ENCODE measurements around the gene CEP41.

CEP41 gene

DNA sequence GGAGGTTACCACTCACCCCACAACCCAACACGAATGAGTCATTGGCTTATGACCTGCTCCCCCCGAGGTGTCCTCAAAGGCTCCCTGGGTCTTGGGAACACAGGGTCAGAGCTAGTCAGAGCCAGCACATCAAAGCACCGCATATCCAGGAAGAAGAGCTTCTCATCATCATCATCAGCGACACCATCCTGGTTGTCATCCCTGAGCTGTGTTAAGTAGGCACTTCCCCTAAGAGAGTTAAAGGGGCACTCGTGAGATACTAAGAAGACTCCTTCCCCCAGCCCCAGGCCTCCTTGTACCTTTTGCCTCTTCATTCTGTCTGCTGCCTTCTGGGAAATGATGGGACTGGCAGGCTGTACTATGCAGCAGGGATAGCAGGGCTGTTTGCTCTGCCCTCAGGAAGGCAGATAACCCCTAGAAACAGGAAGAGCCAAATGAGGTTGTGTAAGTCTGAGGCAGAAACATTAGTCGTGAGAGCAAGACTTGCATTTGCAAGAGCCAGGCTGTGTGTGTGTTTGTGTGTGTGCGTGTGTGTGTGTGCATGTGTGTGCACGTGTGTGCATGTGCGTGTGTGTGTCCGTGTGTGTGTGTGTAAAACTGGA, 71.6 kb downstream of the CEP41 start:
- DNase-seq (ENCODE audit: low read depth in 3 of 3), result no peak

DNA sequence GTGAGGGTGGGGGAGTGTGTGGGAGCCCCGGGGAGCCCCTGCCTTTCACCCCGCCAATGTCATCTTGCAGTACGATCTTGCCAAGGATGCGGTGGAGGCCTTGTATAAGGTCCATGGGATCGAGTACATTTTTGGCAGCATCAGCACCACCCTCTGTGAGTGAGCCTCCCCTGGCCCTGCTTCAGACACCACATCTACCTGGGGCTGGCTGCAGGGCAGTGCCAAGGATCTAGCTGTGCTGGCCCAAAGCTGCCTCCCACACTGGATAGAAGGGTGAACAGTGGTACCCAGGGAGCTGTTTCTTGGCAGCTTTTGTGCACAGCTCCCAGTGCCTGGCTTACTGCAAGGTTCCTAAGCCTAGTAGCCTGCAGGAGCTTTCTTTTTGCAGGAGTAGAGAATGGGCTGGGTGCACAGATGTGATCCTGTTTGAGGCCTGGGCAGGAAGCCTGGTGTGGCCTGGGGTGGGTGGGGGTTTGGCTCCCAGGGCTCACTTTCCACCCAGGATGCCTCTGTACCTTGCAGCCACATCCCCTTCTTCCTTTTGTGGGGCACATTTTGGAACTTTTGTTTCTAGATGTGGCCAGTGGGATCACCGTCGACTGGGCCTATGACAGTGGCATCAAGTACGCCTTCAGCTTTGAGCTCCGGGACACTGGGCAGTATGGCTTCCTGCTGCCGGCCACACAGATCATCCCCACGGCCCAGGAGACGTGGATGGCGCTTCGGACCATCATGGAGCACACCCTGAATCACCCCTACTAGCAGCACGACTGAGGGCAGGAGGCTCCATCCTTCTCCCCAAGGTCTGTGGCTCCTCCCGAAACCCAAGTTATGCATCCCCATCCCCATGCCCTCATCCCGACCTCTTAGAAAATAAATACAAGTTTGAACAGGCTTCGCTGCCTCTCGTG, 72.7 kb downstream of the CEP41 start:
- DNase-seq (ENCODE audit: low read depth in 3 of 3), result no peak

DNA sequence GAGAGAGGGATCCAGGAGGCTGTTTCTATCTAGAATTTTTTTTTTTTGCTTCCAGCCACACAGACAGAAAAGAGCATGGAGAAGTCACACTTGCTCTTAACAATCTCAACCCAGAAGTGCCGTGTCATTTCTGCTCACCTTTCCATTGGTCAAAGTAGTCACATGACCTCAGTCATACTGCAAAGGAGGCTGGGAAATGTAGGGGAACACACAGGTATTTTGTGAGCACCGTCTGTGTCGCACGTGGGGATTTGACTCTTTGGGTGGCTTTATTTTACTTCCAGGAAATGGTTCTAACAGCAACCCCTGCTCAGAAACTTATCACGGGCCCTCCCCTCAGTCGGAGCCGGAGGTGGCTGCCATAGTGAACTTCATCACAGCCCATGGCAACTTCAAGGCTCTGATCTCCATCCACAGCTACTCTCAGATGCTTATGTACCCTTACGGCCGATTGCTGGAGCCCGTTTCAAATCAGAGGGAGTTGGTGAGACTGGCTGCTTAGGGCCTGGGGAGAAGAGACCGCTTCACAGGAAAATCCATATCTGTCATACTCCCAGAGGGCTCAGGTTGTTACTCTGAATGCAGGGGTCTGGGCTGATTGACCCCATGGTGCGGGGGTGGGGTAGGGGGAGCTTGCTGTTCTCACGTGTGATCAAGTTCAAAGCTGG, 73.6 kb downstream of the CEP41 start:
- DNase-seq (ENCODE audit: low read depth in 3 of 3), result no peak

DNA sequence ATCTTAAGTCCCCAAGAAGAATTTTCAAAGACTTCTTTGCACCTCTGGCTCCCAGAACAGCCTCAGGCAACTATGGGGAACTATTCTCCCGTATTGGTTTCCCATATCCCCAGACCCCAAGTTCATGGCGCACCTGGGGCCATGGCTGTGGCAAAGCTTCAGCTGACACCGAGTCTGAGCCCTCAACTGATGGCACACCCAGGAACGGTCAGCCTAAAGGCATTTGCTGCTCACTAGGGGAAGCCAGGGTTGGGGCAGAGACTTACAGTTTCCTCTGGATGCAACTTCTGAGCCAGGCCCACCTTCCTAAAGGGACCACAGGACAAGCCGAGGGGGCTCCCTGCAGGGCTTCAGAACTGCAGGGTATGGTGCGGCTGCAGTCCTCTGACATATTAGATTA, 74.3 kb downstream of the CEP41 start:
- DNase-seq (ENCODE audit: low read depth in 3 of 3), result no peak

DNA sequence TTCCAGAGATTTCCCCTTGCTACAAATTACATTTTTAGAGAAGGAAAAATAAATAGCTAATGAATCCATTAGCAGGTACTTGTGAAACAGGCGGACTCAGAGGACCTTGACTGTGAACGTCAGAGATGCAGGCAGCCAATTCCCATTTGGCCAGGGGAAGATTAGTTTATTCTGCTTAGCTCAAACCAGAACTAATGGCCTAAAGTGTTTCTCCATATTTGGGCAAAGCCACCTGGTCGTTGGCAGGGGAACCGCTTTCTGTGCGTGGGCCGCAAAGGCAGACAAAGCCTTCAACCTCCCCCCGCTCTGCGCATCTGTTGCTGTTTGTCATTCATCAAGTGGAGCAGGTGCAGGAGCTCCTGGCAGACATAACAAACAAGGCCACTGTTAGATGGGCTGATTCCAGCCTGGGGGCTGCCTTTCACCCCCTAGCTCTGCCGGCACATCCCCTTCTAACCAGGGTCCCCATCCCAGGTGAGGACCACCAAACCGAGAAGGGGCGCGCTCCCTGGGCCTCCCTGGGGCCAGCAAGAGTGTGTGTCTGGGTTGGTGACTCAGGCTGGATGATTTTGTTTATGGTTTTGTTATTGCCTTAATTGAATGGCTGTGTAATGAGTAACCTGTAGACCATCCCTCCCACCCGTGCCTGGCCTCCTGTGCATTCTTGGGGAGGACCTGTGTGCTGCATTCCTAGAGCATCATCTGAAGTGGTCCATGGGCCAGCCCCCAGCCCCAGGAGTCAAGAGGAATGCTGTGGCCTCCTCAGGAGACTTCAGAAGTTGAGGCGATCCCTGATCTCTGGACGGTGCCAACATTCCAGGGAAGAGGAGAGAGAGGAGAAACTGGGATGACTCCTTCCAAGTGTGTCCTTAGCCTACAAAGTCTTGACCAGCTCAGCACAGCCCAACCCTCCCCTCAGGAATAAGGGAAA, 75.0 kb downstream of the CEP41 start:
- peak in 1 of 3 experiments; percentile 31 for DNase-seq (ENCODE audit: low read depth in 3 of 3)

DNA sequence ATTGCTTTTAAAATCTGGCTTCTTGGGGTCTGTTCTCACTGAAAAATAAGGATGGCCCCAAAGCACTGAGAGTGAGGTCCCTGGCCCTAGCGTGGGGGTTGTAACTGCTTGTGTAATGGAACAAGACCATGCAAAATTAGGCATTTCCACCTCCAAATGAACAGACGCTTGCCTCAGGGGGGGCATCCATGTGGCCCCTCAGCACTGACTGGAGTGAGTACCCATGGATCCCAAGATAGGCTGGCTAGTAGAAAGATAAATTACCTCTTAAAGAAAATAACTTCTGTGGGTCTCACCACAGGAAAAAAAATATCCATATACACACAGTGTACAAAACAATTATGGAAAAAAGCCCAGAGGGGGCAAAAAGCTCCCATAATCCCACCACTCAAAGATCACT, 75.7 kb downstream of the CEP41 start:
- DNase-seq (ENCODE audit: low read depth in 3 of 3), result no peak

DNA sequence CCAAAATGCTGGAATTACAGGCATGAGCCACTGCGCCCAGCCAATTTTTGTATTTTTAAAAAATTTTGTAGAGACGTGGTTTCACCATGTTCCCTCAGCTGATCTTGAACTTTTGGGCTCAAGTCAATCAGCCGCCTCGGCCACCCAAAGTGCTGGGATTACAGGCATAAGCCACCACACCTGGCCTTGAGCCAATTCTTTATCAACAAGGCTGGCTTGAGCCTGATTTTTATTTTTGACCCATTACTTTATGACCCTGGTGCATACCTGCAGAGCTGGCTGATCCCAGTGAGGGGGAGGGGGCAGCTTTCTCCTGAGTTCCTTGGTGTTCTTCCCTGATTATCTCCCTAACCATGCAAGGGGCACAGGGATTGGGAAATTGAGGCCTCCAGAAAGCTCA, 76.4 kb downstream of the CEP41 start:
- DNase-seq (ENCODE audit: low read depth in 3 of 3), result no peak

DNA sequence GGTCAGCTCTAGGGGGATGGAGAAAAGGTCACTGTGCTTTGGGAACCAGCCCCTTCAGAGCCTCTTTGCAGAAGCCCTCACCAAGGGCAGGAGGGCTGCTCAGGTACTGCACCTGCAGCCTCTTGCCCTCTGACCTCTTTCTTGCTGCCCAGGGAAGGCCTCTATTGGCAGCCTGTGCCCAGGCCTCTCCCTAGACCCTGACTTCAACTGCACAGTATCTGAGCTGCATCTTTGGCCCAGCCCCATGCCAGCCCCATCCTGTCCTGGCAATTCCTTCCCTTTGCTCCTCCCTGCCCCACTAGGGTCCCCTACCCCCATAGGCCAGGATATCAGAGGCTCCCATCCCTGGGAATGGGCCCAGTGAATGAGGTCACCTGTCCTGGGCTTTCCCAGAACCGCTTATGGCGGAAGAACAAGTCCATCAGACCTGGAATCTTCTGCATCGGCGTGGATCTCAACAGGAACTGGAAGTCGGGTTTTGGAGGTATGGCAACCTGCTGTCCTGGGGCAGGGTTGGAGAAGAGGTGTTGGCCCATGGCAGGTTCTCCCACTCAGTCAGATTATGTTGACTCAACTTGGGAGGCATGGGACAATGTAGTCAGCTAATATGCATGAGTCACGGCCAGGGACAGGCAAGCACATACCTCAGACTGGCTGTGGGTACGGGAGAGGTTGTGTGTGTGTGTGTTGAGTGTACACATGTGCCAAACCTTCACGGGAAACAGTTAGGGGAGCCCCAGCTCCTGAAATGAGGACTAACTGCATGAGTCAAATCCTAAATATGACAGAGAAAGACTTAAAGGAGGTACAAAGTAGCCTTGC, 77.6 kb downstream of the CEP41 start:
- DNase-seq (ENCODE audit: low read depth in 3 of 3), result peak in 2 of 3 experiments; percentile 11 to 55

DNA sequence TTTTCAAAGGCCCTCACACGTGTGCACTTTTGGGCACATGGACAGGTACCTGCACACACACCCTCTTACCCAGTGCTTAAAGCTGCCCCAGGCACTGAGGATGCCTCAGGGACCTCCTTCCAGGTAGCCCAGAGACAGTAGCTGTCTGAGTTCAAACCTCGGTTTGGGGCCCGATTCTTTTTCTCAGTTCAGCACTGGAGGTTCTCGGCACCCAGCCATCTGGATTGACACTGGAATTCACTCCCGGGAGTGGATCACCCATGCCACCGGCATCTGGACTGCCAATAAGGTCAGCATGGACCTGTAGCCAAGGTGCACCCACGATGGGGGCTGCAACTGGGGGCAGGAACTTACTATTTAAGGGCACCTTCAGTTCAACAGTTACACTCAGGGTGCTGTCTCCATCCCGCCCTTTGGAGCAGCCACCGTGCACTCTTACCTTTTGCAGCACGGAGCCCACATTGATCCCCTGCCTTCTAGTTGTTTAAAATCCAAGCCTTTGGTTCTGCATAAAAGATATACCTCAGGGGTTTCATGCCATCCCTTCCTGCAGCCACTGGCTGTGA, 78.5 kb downstream of the CEP41 start:
- no peak for DNase-seq (ENCODE audit: low read depth in 3 of 3)

DNA sequence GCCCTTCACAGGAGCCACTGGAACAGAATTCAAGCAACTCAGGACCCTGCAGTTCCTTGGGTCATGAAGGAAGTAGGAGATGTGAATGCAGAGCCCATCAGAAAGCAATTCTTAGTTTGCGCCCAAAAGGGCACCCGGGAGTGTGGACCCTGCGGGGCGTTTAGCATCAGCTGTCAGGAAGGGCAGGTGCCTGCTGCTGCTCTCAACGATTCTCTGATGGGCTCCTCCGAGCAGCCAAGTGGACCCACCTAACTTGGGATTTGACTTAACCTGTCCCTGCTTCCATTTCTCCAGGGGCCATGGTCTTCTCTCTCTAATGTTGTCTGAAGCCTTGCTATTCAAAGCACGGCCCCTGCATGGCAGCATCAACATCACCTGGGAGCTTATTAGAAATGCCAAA, 79.1 kb downstream of the CEP41 start:
- DNase-seq (ENCODE audit: low read depth in 3 of 3), result no peak

DNA sequence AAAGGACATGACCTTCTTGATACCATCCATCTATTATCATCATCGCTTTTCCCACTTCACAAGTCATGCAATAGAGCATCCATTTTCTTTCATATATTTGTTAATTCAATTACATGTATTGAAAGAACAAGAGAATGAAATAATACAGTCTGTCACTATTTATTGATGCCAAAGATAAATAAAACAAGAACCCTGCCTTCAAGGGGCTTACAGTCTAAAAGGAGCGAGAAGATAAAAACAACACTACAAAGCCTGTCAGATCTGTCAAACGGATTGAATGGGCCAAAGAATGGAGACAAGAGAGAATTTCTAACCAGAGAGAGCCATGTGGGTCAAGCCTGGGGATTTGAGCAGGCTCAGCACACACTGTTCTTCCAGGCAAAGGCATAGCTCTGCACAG, 80.3 kb downstream of the CEP41 start:
- no peak for DNase-seq (ENCODE audit: low read depth in 3 of 3)

DNA sequence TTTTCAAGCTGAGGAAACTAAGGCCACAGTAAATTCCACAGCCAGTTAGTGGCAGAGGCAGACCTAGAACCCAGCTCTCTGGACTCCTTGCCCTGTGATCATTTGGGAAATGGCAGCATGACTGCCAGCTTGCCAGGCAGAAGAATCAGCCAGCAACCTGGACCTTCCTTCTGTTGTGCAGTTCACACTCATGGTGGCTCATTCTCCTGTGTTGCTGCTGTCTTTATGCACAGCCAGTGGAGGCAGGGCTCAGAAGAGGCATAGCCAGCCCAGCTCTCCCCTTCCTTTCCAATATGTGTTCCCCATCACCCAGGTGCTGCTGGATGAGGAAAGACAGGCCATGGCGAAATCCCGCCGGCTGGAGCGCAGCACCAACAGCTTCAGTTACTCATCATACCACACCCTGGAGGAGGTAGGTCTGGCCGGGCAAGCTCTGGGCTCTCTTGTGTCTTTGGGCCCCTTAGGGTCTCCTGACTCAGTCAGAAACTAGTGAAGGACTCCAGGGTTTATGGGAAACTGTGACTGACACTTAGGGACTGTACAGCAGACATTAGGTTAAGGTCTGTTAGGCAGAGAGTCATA, 81.4 kb downstream of the CEP41 start:
- no peak for DNase-seq (ENCODE audit: low read depth in 3 of 3)

DNA sequence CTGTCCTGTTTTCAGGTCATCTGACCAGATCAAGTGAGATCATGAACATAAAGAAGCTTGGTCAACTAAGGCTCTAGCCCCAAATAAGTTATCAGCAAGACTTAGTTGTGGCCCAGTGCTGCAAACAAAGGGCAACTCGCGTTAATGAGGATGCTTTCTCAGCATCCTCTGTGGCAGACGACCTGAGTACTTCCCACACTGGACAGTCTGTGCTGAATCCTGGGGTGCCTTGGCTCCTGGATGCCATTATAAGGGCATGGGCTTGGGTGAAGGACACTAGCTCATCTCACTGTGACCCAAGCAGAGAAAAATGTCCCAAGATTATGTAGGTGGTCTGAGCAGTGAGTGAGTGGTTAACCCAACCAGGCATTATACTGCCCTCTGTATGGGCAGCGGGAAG, 82.3 kb downstream of the CEP41 start:
- no peak for DNase-seq (ENCODE audit: low read depth in 3 of 3)

DNA sequence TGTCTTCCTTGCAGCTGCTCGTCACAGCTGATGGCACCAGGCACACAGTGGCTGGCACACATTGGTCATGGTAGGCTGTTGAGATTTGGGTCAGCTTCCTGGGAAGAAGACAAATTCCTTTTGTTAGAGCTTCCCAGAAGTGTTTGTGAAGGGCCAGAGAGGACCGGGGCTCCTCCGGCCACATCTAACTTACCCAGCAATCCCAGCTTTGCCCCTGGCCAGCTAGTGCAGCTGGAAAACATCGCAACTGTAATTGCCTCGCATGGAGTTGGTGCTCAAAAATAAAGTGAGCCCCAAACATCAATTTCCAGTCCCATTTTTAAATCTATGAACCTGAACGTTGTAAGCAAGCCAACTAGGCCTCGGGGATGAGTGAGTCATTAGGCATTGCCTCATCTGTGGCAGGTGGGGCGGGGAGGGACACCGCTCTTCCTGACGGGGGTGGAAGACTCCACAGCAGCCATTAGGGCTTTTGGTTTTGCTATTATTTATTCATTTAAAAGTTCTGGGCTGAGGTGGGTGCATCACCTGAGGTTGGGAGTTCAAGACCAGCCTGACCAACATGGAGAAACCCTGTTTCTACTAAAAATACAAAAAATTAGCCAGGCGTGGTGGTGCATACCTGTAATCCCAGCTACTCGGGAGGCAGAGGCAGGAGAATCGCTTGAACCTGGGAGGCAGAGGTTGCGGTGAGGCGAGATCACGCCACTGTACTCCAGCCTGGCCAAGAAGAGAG, 83.8 kb downstream of the CEP41 start:
- peak in 1 of 3 experiments; percentile 18 for DNase-seq (ENCODE audit: low read depth in 3 of 3)

DNA sequence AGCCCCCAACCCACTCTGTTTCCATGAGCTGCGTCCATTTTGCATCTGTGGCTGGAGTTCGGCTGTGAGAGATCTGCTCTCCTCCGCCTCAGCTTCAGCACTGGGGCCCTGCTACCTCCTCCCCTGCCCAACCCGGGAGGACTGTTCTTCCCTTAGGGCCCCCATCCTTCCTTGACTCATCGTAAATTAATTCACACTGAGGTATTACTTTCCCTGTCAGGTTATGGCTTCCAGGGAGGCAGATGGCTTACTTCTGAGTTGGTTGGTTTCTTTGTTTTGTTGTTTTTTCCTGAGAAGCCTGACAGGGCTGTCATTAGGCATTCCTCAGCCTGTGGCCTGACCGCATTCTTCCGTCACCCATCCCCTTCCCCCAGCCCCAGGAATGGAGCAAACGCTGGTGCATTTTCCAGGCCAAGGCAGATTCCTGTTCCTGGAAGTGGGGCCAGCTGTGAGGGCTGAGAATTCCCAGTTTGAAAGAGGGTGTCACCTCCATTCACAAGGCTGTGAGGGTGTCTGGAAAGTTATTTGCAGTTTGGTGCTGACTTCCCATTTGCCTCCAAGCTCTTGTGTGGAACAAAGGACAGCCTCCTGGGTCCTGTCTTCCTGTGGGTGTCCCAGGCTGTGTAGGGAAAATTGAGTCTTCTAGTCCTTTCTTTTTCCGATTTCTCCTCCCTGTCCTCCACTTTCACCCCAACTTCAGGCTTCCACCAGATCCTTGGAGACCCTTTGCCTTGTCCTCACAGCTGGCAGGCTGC, 84.5 kb downstream of the CEP41 start:
- DNase-seq (ENCODE audit: low read depth in 3 of 3), result no peak

DNA sequence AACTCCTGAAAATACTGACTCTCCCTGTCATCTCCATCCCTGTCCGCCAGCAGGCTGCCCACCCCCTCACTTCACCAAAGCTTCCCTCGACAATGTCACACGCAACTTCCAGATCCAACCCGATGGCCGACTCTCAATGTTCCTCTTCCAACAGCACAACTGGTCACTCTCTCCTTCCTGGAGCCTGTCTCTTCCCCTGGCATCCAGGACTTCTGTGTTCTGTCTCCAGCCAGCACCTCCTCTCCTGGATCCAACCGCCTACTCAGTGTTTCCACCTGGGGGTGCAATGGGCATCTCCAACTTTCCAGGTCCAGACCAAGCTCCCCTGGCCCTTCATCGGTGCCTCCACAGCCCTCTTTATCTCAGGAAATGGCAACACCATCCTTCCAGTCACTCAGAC, 87.6 kb downstream of the CEP41 start:
- DNase-seq (ENCODE audit: low read depth in 3 of 3), result no peak

DNA sequence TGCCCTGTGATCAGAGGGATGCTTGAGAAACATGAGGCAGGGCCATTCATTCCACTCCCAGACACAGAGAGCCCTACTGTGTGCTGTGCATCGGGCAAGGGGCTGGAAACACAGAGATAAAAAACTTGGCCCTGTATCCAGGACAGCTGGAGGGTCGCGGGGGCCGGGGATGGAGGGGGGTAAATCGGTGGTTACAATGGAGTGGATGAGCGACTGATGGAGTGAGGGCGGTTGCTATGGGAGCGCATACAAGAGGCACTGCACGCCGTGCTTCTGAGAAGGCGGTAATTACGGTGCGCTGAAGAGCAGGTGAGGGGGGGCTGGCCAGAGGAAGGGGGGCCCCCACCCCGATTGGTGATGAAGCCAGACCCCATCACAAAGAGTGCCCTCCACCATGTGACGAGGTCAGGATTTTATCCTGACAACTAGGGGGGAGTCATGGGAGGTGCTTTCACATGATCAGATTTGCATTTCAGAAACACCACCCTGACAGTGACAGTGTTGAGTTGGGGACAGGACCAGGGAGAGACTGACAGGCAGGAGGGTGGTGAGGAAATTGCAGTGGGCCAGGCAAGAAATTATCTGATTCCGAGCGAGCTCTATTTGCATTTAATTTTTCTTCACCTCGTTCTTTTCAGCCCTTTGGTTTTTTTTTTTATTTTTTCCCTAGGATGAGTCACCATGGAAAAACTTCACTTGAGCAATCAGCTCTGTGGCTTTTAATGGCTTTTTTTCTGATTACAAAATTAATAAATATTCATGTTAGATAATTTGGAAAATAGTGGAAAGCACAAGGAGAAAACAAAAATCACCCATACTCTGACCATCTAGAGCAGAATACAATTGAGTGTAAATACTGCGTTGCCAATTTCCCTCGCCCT, 88.4 kb downstream of the CEP41 start:
- no peak for DNase-seq (ENCODE audit: low read depth in 3 of 3)

DNA sequence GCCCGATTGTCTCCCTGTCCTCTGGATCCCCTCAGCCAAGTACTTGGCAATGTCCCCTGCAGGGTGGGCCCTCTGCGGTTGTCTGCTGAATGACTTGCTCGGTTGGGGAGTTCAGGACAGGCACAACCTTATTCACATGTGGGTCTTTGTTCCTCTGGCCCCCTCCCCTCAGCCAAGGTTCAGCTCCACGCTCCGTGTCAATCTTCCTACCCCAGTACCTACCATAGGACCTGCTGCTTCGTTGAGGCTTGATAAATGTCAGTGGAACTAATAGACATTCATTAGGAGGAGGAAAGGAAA, 89.1 kb downstream of the CEP41 start:
- DNase-seq (ENCODE audit: low read depth in 3 of 3), result no peak

Measured in stimulated activated CD4-positive, alpha-beta T cell treated with anti-CD3 and anti-CD28 coated beads, TNF-alpha, amount 100 ng/mL, for 24 hours (primary cell).